ENCODE measurements around the gene FHIP1B. TPM values are rescaled to one million over a fixed set of nuclear protein-coding genes. Genes with fewer than 3 reads are reported as not detected.
A peak's percentile ranks its signal among the peaks of the same experiment; 100 is the strongest.

The FHIP1B gene
- total and polyA plus RNA-seq, 11 donors = 13.1 to 30.3 (median 16.3) TPM

GRCh38 chr11:6263662-6264061, 29.2 kb upstream of the FHIP1B start:
- peaks cover 0 to 34% (median 10%) of the 10 kb centered on the region in 9 donors for H3K27me3 ChIP-seq
- WGBS, 4 donors = 93 to 98% (median 96%) methylated on average over 1 of the region's 1 CpG
- H3K36me3 ChIP-seq = no peaks in the 10 kb centered on the region
- H3K9me3 ChIP-seq = no peaks in the 10 kb centered on the region
- H3K27ac ChIP-seq = no peak overlapping the region
- H3K4me3 ChIP-seq = no peak overlapping the region
- intact Hi-C loops (cut with DNase I) = no loop called here
- TF ChIP-seq, protein P1, sequence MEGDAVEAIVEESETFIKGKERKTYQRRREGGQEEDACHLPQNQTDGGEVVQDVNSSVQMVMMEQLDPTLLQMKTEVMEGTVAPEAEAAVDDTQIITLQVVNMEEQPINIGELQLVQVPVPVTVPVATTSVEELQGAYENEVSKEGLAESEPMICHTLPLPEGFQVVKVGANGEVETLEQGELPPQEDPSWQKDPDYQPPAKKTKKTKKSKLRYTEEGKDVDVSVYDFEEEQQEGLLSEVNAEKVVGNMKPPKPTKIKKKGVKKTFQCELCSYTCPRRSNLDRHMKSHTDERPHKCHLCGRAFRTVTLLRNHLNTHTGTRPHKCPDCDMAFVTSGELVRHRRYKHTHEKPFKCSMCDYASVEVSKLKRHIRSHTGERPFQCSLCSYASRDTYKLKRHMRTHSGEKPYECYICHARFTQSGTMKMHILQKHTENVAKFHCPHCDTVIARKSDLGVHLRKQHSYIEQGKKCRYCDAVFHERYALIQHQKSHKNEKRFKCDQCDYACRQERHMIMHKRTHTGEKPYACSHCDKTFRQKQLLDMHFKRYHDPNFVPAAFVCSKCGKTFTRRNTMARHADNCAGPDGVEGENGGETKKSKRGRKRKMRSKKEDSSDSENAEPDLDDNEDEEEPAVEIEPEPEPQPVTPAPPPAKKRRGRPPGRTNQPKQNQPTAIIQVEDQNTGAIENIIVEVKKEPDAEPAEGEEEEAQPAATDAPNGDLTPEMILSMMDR (IDR thresholded peaks at IDR 0.05) = no peak
- no peak for TF ChIP-seq POLR2A (IDR thresholded peaks at IDR 0.05)
- no peak for ATAC-seq
- peaks cover 0 to 15% (median 7%) of the 10 kb centered on the region in 12 donors for H3K4me1 ChIP-seq
- DNase-seq = no peak

- no peak overlapping the region for H3K27ac ChIP-seq
Measured at GRCh38 chr11:6260207-6260726, 25.8 kb upstream of the FHIP1B start.

DNA sequence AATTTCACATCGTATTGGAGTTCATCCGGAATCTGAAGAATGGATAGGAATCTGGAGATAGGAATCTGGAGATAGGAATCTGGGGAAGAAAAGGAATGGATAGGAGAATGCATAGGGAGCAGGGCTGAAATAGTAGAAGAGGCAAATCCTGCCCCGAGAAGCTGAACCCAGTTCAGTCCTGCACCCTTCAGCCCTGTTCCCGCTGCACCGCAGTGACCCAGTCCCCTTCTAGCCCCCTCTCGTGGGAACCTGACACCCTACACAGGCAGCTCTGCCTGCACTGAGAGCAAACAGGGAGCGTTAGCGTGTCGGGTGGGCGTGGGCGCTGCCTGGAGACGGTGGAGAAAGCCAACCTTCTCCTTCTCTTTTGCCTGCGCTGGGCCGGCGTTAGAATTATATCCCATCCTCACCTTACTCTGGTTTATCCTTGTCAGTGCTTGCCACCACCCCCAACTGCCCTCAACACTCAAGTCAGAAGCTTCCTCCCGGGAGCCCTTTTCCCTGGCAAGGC, 24.2 kb upstream of the FHIP1B start:
- H3K27me3 ChIP-seq = peaks cover 0 to 67% (median 22%) of the 10 kb centered on the region in 9 donors

More at GRCh38 chr11:6260207-6260726, 25.8 kb upstream of the FHIP1B start:
- 59 to 69% (median 69%) methylated on average over 5 of the region's 5 CpGs for WGBS, 4 donors
- peaks cover 0 to 18% (median 10%) of the 10 kb centered on the region in 12 donors for H3K4me1 ChIP-seq
- peaks cover 0 to 65% (median 22%) of the 10 kb centered on the region in 9 donors for H3K27me3 ChIP-seq
- ATAC-seq (no peak), DNase-seq (no peak)
- no peaks in the 10 kb centered on the region for H3K36me3 ChIP-seq
- H3K9me3 ChIP-seq = no peaks in the 10 kb centered on the region
- intact Hi-C loops (cut with DNase I) = no loop called here
- TF ChIP-seq, protein P1 (IDR thresholded peaks at IDR 0.05) = no peak
- TF ChIP-seq POLR2A (IDR thresholded peaks at IDR 0.05) = no peak
- no peak overlapping the region for H3K4me3 ChIP-seq

GRCh38 chr11:6258141-6258540, 23.7 kb upstream of the FHIP1B start:
- H3K27ac ChIP-seq = no peak overlapping the region
- no peaks in the 10 kb centered on the region for H3K9me3 ChIP-seq
- 82 to 89% (median 84%) methylated on average over 3 of the region's 3 CpGs for WGBS, 4 donors
- no peak for ATAC-seq
- H3K36me3 ChIP-seq = no peaks in the 10 kb centered on the region
- peaks cover 0 to 18% (median 10%) of the 10 kb centered on the region in 12 donors for H3K4me1 ChIP-seq
- intact Hi-C loops (cut with DNase I) = loop anchor here in 3 of 10 donors (10.0 kb wide), 3 partner anchors 57 to 233 kb away; no protein-coding TSS in a partner anchor
- DNase-seq = no peak
- TF ChIP-seq, protein P1 (IDR thresholded peaks at IDR 0.05) = no peak
- TF ChIP-seq POLR2A (IDR thresholded peaks at IDR 0.05) = no peak
- peaks cover 0 to 67% (median 22%) of the 10 kb centered on the region in 9 donors for H3K27me3 ChIP-seq
- H3K4me3 ChIP-seq = no peak overlapping the region

More for the DNA sequence above, 24.2 kb upstream of the FHIP1B start:
- 13 to 15% (median 13%) methylated on average over 16 of the region's 16 CpGs for WGBS, 4 donors
- peaks cover 0 to 18% (median 10%) of the 10 kb centered on the region in 12 donors for H3K4me1 ChIP-seq
- intact Hi-C loops (cut with DNase I) = loop anchor here in 3 of 10 donors (10.0 kb wide), 3 partner anchors 56 to 234 kb away; no protein-coding TSS in a partner anchor
- no peaks in the 10 kb centered on the region for H3K9me3 ChIP-seq
- peak overlapping the region in 11 of 12 donors; percentile 20 to 54 (median 46) for H3K4me3 ChIP-seq
- no peak for DNase-seq
- H3K27ac ChIP-seq = no peak overlapping the region
- peak in 3 of 4 donors; percentile 21 to 46 (median 41) for ATAC-seq
- TF ChIP-seq POLR2A (IDR thresholded peaks at IDR 0.05) = no peak
- TF ChIP-seq, protein P1 (IDR thresholded peaks at IDR 0.05) = no peak
- no peaks in the 10 kb centered on the region for H3K36me3 ChIP-seq

Measured in heart left ventricle (tissue), 16 donors.